Kidney capillary endothelial cell (primary cell): ENCODE measurements around the gene ABCC6.

Experiments
- DNase-seq: peaks from one replicate; pipeline ENCODE4 v3.0.0-alpha.2; 2018; ENCODE audit warnings: low spot score

Gene ABCC6

GRCh38 chr16:16141784-16142396 is 81.4 kb downstream of the ABCC6 start:
- no peak for DNase-seq

GRCh38 chr16:16141141-16141540 is 82.2 kb downstream of the ABCC6 start:
- DNase-seq = no peak

- no peak for DNase-seq
Observed at GRCh38 chr16:16140537-16140936, 82.8 kb downstream of the ABCC6 start.

GRCh38 chr16:16139806-16140205 is 83.5 kb downstream of the ABCC6 start:
- no peak for DNase-seq

GRCh38 chr16:16139061-16139460 is 84.2 kb downstream of the ABCC6 start:
- no peak for DNase-seq

GRCh38 chr16:16138034-16138635 is 85.2 kb downstream of the ABCC6 start:
- no peak for DNase-seq

- DNase-seq = no peak
Observed at GRCh38 chr16:16137110-16137509, 86.2 kb downstream of the ABCC6 start.

- DNase-seq = no peak
Observed at GRCh38 chr16:16136588-16136987, 86.7 kb downstream of the ABCC6 start.

GRCh38 chr16:16133943-16134604 is 89.2 kb downstream of the ABCC6 start:
- DNase-seq = no peak

- DNase-seq = no peak
Observed at GRCh38 chr16:16131659-16132058, 91.6 kb downstream of the ABCC6 start.

- DNase-seq = no peak
Observed at GRCh38 chr16:16131204-16131603, 92.1 kb downstream of the ABCC6 start.

GRCh38 chr16:16127469-16128116 is 95.7 kb downstream of the ABCC6 start:
- peak; percentile 61 for DNase-seq

GRCh38 chr16:16126896-16127295 is 96.4 kb downstream of the ABCC6 start:
- DNase-seq = no peak

- no peak for DNase-seq
Observed at GRCh38 chr16:16124974-16125373, 98.3 kb downstream of the ABCC6 start.

GRCh38 chr16:16124438-16124837 is 98.9 kb downstream of the ABCC6 start:
- DNase-seq = no peak

- DNase-seq = no peak
Observed at GRCh38 chr16:16122264-16122663, 101.0 kb downstream of the ABCC6 start.

GRCh38 chr16:16121185-16121727 is 102.0 kb downstream of the ABCC6 start:
- DNase-seq = no peak

- peak; percentile 90 for DNase-seq
Observed at GRCh38 chr16:16120382-16121184, 102.7 kb downstream of the ABCC6 start.

- no peak for DNase-seq
Observed at GRCh38 chr16:16120044-16120381, 103.3 kb downstream of the ABCC6 start.

GRCh38 chr16:16118337-16118736 is 105.0 kb downstream of the ABCC6 start:
- no peak for DNase-seq

- no peak for DNase-seq
Observed at GRCh38 chr16:16116841-16117240, 106.5 kb downstream of the ABCC6 start.

- DNase-seq = no peak
Observed at GRCh38 chr16:16113076-16113475, 110.2 kb downstream of the ABCC6 start.
